ENCODE measurements around the gene PLA2G4B.

The PLA2G4B gene

GRCh38 chr15:41884458-41884857 is 45.8 kb downstream of the PLA2G4B start:
- TF ChIP-seq, protein P1, sequence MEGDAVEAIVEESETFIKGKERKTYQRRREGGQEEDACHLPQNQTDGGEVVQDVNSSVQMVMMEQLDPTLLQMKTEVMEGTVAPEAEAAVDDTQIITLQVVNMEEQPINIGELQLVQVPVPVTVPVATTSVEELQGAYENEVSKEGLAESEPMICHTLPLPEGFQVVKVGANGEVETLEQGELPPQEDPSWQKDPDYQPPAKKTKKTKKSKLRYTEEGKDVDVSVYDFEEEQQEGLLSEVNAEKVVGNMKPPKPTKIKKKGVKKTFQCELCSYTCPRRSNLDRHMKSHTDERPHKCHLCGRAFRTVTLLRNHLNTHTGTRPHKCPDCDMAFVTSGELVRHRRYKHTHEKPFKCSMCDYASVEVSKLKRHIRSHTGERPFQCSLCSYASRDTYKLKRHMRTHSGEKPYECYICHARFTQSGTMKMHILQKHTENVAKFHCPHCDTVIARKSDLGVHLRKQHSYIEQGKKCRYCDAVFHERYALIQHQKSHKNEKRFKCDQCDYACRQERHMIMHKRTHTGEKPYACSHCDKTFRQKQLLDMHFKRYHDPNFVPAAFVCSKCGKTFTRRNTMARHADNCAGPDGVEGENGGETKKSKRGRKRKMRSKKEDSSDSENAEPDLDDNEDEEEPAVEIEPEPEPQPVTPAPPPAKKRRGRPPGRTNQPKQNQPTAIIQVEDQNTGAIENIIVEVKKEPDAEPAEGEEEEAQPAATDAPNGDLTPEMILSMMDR (IDR thresholded peaks at IDR 0.05; ENCODE audit: insufficient read depth, low read depth, low read length, missing control alignments), result no peak
- H3K4me3 ChIP-seq (ENCODE audit: low read length), result no peak overlapping the region
- DNase-seq (ENCODE audit: low read depth), result no peak

GRCh38 chr15:41885321-41885720 is 46.7 kb downstream of the PLA2G4B start:
- no peak for DNase-seq (ENCODE audit: low read depth)
- TF ChIP-seq, protein P1 (IDR thresholded peaks at IDR 0.05; ENCODE audit: insufficient read depth, low read depth, low read length, missing control alignments), result no peak
- no peak overlapping the region for H3K4me3 ChIP-seq (ENCODE audit: low read length)

DNA sequence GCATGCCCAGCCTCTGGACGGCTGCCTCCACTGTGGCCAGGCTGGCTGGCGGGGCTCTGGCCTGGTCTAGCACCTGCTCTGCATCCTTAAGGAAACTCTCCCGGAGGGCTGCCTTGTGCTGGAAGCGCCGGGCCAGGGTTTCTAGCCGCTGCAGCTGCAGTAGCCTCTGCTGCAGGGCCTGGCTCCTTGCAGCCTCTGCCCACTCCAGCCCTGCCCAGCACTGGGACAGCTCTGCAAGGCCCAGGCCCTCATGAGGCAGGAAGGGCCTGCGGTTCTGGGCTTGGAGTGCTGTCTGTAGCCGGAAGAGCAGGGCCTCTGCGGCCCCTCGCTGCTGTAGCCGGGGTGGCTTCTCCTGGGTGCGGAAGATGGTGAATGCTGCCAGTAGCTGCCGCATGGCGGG is 47.2 kb downstream of the PLA2G4B start:
- DNase-seq (ENCODE audit: low read depth), result no peak
- TF ChIP-seq, protein P1 (IDR thresholded peaks at IDR 0.05; ENCODE audit: insufficient read depth, low read depth, low read length, missing control alignments), result no peak
- no peak overlapping the region for H3K4me3 ChIP-seq (ENCODE audit: low read length)

DNA sequence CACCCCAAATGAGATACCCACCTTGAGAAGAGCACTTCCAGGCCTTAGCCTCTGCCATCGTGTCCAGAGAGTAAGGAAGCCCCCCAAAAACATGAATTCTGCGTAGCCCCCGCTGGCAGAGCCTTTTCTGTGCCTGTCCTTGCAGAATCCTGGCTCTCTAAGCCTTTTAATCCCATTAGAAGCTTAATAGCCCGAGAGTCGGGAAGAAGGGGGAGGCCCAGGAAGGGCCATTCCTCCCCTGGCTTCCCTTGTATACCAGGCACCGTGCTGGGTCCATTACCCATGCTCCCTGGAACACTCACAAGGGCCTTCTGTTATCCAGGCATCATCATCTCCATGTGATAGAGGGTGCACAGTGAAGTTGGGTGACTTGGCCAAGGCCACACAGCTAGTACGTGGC is 48.1 kb downstream of the PLA2G4B start:
- no peak overlapping the region for H3K4me3 ChIP-seq (ENCODE audit: low read length)
- no peak for DNase-seq (ENCODE audit: low read depth)
- TF ChIP-seq, protein P1 (IDR thresholded peaks at IDR 0.05; ENCODE audit: insufficient read depth, low read depth, low read length, missing control alignments), result no peak

GRCh38 chr15:41887161-41887560 is 48.5 kb downstream of the PLA2G4B start:
- DNase-seq (ENCODE audit: low read depth), result no peak
- TF ChIP-seq, protein P1 (IDR thresholded peaks at IDR 0.05; ENCODE audit: insufficient read depth, low read depth, low read length, missing control alignments), result no peak
- no peak overlapping the region for H3K4me3 ChIP-seq (ENCODE audit: low read length)

- no peak for DNase-seq (ENCODE audit: low read depth)
- H3K4me3 ChIP-seq (ENCODE audit: low read length), result no peak overlapping the region
- TF ChIP-seq, protein P1 (IDR thresholded peaks at IDR 0.05; ENCODE audit: insufficient read depth, low read depth, low read length, missing control alignments), result no peak
Measured at GRCh38 chr15:41887893-41888292, 49.2 kb downstream of the PLA2G4B start.

- TF ChIP-seq, protein P1 (IDR thresholded peaks at IDR 0.05; ENCODE audit: insufficient read depth, low read depth, low read length, missing control alignments), result no peak
- H3K4me3 ChIP-seq (ENCODE audit: low read length), result no peak overlapping the region
- no peak for DNase-seq (ENCODE audit: low read depth)
Measured at GRCh38 chr15:41888662-41889253, 50.1 kb downstream of the PLA2G4B start.

Data from epithelial cell of esophagus (primary cell).